Activated CD8-positive, alpha-beta memory T cell treated with anti-CD3 and anti-CD28 coated beads for 48 hours (primary cell): ENCODE results near the gene DNHD1.

ENCODE experiments used
- DNase-seq, 3 experiments: peaks; one replicate each; pipeline ENCODE4 v3.0.0-alpha.2; 2020; ENCODE audit warnings: low read depth in 2 of 3, low spot score in 2 of 3

The DNHD1 gene

DNA sequence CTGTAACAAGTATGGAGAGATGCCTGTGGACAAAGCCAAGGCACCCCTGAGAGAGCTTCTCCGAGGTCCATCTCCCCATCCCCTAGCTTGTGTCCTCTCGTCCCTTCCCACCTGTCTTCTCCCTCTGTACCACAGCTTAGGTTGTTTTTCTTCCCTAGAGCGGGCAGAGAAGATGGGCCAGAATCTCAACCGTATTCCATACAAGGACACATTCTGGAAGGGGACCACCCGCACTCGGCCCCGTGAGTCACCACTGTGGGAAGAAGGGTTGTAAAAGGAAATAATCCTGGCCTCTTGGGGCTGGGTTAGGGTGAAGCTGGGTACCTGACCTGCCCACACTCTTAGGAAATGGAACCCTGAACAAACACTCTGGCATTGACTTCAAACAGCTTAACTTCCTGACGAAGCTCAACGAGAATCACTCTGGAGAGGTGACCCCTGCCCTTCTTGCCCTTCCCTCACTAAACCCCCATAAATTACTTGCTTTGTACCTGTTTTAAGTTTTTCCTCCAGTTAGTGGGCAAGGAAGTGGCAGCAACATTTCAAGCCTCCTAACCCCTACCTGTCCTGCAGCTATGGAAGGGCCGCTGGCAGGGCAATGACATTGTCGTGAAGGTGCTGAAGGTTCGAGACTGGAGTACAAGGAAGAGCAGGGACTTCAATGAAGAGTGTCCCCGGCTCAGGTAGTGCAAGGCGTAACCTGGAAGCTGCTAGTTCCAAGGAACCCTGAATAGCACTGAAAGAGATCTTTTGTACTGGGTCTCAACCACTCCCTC, 111.8 kb downstream of the DNHD1 start:
- DNase-seq: no peak

DNA sequence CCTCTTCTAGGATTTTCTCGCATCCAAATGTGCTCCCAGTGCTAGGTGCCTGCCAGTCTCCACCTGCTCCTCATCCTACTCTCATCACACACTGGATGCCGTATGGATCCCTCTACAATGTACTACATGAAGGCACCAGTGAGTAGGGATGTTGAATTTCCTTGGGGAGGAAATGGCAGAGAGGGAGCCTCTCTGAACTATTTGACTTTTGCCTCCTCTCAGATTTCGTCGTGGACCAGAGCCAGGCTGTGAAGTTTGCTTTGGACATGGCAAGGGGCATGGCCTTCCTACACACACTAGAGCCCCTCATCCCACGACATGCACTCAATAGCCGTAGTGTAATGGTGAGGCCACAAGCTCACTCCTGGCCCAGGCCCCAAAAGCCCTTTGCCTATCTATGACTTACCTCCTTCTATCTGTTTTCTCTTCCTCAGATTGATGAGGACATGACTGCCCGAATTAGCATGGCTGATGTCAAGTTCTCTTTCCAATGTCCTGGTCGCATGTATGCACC, 112.5 kb downstream of the DNHD1 start:
- DNase-seq: no peak

DNA sequence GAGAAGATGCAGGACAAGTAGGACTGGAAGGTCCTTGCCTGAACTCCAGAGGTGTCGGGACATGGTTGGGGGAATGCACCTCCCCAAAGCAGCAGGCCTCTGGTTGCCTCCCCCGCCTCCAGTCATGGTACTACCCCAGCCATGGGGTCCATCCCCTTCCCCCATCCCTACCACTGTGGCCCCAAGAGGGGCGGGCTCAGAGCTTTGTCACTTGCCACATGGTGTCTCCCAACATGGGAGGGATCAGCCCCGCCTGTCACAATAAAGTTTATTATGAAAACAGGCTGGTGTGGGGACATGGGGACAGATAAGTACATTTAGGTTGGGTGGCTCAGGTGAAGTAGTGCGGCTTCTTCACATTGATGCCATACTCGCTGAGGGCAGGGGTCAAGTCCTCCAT, 113.5 kb downstream of the DNHD1 start:
- no peak for DNase-seq

DNA sequence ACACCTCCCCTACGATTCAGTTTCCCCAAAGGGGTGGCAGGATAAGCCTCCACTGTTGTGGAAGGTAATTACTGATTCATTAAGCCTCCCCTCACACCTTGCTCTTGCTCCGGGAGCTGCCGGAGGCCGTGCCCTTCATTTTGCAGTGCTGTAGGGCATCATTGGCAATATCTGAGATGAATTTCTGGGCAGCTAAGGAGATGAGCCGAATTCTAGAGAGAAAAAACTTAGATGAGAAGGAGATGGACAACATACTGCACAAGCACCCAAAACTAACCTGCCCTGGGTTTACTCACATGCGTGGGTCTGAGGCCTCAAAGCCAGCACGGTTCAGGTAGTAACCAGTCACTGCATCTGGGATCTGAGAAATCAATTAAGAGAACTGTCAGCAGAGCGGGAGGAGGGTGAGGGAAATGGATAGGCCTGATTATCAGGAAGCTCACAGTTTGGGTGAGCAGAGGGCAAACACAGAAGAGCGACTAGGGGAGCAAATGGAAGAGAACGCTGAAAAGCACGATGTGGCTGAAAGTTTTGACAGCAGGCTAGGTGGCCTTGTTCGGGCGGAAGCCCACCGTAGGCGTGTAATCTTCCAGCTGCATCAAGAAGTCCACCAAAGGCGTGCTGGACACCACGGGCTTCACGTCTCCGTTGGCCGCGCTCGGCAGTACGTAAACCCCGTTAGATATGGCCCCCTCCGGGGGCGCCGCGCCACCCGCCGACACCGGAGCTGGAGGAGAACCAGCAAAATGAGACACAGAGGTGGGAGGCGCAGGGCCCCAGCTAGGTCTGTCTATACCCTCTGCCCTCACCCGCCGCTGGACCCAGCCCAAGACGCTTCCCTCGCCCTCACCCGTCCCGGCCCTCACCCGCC, 114.2 kb downstream of the DNHD1 start:
- DNase-seq: no peak

DNA sequence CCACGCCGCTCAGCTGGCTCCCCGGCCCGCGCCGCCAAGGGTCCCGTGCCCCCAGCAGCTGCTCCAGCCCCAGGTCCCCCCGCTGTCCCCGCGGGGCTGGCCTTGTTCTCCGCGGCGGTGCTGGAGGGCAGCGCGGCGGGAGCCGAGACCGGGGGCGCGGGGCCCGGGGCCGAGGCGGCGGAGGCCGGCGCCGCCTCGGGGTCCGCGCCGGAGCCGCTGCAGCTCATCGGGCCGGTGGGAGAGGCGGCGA, 114.8 kb downstream of the DNHD1 start:
- DNase-seq: no peak

DNA sequence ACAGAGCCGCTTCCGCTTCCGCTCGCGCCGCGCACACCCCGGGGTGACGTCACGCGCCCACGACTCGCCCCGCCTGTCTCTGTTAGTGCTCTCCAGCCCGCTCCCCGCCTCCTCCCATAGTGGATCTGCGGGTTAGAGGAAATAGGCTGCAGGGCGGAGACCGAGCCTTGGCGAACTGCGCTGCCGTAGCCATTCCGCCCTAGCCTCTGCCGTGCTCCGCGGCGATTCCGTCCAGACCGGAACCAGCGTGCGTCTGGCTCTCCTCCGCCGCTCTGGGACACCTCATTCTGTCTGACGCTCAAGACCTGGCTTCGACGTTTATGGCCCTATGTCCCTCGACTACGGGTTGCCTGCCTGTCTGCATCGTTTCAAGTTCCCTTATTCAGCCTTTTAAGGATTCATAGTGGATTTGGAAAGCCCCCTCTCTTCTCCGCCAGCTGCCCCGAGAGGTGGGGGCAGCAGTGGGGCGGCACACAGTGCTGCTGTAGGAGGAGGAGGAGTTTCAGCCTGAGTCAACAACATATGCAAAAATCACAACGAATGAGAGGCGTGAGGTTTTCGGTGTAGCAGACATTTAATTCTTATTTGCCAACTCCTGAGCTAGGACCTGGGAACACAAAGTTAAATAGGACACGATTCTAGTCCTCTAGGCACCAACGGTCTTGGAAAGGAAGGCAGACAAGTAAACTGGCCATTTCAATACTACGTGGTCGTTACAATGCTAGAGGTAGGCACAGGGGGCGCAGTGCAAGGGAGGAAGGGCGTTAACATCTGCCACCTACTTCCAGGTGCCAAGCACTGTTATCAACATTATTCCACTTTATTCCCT, 115.3 kb downstream of the DNHD1 start, which contains the start of gene TAF10:
Gene TAF10 (minus strand): TSS at position 4 of the 829 bp plus-strand sequence. CDS start 27 bp downstream, outside the sequence.
- DNase-seq: peak; percentile 89 to 90 (median 90)

DNA sequence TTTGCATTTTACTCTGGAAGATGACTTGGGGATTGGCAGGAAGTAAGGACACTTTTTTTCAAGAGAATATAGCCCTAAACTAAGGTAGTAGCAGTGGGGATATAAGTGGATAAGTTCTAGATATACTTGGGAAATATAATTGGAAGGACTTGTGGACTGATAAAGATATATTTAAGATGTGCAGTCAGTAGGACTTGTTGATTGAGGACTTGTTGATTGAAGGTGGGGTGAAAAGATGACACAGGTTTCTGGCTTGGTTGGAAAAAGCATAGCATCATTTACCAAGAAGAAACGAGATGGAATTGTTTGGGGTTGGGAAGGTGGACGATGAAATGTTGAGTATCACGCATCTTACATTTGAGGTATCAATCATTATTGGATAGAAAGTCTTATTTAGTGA, 116.4 kb downstream of the DNHD1 start:
- DNase-seq: no peak

DNA sequence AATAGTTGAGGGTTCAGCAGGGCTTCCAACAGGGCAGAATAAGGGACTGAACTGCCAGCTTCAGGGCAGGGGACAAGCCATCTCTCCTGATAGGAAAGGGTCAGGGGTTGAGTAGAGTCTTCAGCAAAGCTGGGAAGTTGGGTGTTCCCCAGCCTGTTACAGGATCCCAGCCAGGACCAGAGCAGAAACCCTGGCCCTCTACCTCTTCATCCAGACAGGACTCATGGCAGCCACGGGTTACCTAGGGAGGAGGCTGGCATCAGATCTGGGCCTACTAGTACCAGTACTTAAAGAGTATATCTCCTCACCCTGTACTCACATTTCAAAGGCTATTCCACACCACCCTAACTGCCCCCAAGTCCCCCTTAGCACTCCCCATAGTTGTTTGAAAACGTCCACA, 117.4 kb downstream of the DNHD1 start:
- no peak for DNase-seq

DNA sequence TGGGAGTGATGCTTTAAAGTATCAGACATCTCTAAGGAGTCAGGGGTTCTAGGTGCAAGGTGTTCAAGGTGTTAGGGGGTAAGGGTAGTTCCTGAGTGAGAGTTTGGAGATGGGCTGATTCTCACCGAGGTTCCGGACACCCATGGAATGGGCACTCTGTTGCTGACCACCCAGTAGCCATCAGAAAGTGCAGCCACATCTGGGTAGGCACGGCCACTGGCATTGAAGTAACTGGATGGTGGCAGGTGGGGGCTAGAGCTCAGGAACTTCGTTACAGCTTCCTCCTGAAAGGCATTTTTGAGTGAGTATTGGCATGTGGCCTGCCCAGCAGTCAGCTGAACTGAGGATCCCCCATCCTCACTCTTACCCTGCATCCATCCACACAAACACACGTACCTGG, 118.0 kb downstream of the DNHD1 start:
- no peak for DNase-seq

DNA sequence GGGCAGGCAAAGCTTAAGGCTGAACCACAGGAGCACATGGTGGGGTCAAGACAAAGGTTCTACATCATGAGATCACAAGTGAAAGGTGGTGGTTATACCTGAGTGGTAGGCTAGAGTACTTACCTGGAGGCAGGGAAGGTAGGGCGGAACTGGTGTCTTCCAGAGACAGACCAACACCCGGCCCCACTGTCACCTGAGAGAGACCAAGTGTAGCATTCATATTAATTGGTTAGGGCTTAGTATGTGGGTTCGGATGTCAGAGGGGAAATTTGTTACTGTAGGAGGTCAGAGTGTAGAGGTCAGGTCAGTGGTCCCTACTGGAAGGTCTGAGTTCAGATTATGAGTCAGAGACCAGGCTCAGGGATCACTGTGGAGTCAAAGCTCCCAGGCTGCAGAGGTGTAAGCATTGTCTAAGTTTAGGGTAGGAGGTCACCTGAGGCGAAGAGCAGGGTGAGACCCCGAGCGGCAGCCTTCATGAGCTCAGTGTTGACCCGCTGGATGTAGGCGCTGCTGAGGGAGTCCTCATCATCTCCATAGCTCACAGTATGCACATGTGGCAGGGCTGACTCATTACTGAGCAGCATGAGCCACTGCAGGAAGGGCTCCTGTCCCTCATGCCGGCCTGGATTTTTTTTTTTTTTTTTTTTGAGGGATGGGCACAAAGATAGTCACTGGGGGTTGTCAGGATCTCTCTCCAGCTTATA, 119.0 kb downstream of the DNHD1 start:
- DNase-seq: no peak

DNA sequence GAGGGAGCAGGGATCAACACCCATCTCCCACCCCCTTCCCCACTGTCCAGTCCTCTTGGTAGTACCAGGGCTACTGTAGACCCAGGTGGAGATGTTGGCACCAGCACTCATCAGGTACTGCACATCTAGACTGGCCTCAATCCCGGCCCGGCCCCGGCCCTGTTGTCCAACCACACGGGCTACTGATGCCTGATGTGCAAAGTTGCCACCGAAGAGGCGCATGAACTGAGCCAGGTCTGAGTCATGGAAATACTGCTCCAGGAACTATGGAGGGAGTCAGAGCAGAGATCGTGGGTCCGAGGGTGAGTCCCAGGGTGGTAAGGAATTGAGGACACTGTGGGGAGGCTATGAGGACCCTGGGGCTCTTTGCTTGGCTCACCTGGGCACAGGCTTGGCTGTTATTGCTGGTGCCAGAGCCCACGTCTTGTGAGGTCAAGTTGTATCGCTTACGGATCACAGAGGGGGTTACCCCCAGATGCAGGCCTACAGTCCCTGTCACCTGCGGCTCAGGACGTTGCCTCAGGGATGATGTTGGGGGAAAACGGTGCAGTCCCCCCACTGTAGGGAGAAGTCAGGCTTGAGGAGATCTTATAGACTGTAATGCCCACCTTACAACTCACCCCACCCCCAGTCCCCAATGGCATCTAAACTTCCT, 119.6 kb downstream of the DNHD1 start:
- DNase-seq: no peak

DNA sequence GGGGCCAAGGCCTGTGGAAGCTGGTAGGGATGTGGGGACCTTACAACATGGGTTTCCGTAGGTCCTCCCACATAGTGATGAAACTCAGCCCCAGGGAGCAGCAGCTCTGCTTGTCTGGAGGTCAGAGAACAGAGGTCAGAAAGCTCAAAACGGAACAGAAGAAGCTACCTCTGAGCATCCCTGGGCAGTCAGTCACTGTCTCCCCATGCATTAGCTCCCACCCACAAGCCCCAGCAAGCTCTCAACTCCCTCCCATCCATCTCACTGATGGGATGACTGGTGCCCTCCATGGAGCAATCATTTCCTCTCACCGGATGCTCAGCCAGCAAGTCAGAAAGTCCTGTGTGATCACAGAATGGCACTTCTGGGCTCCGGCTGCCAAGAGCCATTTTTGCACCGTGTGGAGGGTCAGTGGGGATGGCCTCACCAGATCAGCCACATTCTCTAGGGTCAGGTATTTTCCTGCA, 120.3 kb downstream of the DNHD1 start:
- no peak for DNase-seq

DNA sequence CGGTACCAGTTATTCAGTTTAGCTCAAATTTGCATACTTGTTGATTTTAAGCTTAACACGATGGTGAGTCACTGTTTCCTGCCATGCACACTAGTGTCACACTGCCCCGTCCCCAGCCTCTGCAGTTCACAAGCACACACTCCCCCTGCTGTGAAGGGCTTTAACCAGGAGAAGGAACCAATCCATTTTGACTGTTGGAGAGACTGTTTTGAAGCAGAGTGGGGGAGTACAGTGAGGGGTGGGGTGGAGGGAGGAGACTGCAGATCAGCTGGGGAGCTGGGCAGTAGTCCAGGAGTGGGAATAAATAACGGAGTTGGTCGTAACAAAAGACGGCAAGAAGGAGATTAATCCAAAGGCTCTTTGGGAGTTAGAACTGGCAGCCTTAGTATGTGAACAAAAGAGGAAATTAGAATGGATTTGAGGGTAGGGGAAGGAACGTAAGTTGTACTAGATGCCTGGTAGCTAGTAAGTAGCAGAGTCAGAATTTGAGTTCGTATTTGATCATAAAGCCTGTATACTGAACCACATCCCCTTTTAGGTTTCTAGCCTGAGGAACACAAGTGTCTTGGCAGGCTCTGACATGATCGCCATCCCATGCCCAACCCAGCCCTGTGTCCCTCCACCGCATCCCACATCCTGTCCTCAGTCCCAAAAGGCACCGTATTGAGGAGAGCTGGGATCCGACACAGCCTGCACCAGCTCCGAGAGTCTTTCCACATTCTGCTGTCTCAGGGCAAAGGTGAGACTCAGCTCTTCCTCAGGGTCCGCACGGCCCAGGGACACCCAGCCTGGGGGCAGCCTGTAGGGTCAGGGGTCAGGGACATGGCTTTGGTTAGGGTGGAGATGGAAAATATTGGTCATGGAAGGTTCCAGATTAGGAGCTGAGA, 121.3 kb downstream of the DNHD1 start:
- no peak for DNase-seq

DNA sequence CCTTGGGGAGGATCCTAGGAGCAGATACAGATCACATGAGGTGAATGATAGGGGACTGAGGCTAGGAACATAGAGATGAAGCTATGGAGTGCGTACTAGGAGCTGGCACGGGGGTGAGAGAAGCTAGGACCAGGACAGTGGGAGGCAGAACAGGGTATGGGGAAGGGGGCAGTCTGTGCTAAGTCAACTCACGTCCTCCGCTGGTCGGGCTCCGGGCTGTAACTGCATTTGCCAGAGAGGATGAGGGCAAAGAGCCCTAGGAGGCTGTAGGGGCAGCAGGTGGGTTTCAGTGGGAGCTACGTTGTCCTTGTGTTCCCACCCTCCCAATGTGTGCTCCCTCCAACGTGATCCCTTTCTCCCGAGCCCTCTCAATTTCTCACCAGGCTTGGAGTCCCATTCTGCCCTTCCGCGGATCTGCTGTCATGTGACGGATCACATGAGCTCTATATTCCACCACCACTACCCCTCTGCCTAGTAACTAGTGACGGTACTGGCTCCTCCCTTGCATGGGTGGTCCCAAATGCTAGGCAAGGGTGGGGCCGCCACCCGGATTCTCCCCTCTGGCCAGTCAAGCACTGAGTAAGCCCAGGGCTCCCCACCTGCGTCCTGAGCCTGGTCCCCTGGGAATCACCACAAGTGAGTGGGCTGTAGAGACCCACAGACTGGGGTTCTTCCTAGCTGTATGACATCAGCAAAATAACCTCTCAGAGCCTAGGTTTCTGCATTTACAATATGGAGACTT, 122.1 kb downstream of the DNHD1 start, which contains the start of gene TPP1:
Gene TPP1 (minus strand): TSS at position 419 of the 742 bp plus-strand sequence. CDS start 22 bp downstream, at position 397.
- peak; percentile 70 to 76 (median 76) for DNase-seq

DNA sequence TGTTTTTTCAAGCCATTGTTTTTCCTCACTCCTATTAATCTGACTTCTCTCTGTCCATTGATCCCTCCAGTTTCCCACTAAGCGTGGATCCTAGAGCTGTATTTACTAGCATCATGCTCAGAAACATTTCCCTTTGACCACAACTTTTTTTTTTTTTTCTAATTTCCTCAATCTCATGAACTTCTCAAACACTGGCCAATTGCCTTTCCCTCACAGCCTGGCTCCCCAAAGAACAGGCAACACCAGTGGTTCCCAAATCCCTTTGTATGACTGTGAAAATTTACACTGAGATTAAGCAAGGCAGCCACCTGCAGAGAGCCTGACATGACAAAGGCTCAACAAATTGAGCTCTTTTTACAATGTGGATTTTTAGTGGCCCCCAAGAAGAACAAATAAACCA, 123.6 kb downstream of the DNHD1 start:
- DNase-seq: no peak
